Measurements from ENCODE around the gene NT5C1A.

GRCh38 chr1:39691383-39692151 lies 19.7 kb upstream of the NT5C1A start, which contains the start of gene HPCAL4:
- TF ChIP-seq CTCF (conservative IDR thresholded peaks at IDR 0.05; ENCODE audit: low read depth, low read length), result no peak
- TF ChIP-seq EZH2 (IDR thresholded peaks at IDR 0.05; ENCODE audit: low read length, unreplicated experiment), result no peak
- TF ChIP-seq EZH2phosphoT487 (IDR thresholded peaks at IDR 0.05; ENCODE audit: borderline replicate concordance, low read length), result no peak
